Measurements from ENCODE around the gene ZNF48.

The ZNF48 gene

GRCh38 chr16:30358990-30359870, 36.0 kb upstream of the ZNF48 start:
- no peak overlapping the region for H3K4me3 ChIP-seq (ENCODE audit: low read depth, low read length)
- in situ Hi-C loops (cut with HindIII; ENCODE audit: low sequenced_read_pairs) = no loop called here
- DNase-seq (ENCODE audit: low read depth, low spot score) = no peak
- no peak for TF ChIP-seq CTCF (IDR thresholded peaks at IDR 0.05; ENCODE audit: low read depth, low read length)

GRCh38 chr16:30359871-30360170, 35.4 kb upstream of the ZNF48 start:
- DNase-seq (ENCODE audit: low read depth, low spot score) = no peak
- no peak for TF ChIP-seq CTCF (IDR thresholded peaks at IDR 0.05; ENCODE audit: low read depth, low read length)
- in situ Hi-C loops (cut with HindIII; ENCODE audit: low sequenced_read_pairs) = no loop called here

GRCh38 chr16:30361180-30361579, 34.0 kb upstream of the ZNF48 start:
- no peak overlapping the region for H3K4me3 ChIP-seq (ENCODE audit: low read depth, low read length)
- no peak for DNase-seq (ENCODE audit: low read depth, low spot score)
- in situ Hi-C loops (cut with HindIII; ENCODE audit: low sequenced_read_pairs) = no loop called here
- TF ChIP-seq CTCF (IDR thresholded peaks at IDR 0.05; ENCODE audit: low read depth, low read length) = no peak

More at GRCh38 chr16:30359871-30360170, 35.4 kb upstream of the ZNF48 start:
- H3K4me3 ChIP-seq (ENCODE audit: low read depth, low read length) = no peak overlapping the region

GRCh38 chr16:30365200-30365599, 30.0 kb upstream of the ZNF48 start:
- no peak for TF ChIP-seq CTCF (IDR thresholded peaks at IDR 0.05; ENCODE audit: low read depth, low read length)
- H3K4me3 ChIP-seq (ENCODE audit: low read depth, low read length) = no peak overlapping the region
- in situ Hi-C loops (cut with HindIII; ENCODE audit: low sequenced_read_pairs) = no loop called here
- no peak for DNase-seq (ENCODE audit: low read depth, low spot score)

GRCh38 chr16:30366511-30366910, 28.7 kb upstream of the ZNF48 start:
- no peak for TF ChIP-seq CTCF (IDR thresholded peaks at IDR 0.05; ENCODE audit: low read depth, low read length)
- in situ Hi-C loops (cut with HindIII; ENCODE audit: low sequenced_read_pairs) = no loop called here
- H3K4me3 ChIP-seq (ENCODE audit: low read depth, low read length) = no peak overlapping the region
- DNase-seq (ENCODE audit: low read depth, low spot score) = no peak

- peak overlapping the region; percentile 84 for H3K4me3 ChIP-seq (ENCODE audit: low read depth, low read length)
- TF ChIP-seq CTCF (IDR thresholded peaks at IDR 0.05; ENCODE audit: low read depth, low read length) = no peak
- DNase-seq (ENCODE audit: low read depth, low spot score) = no peak
- in situ Hi-C loops (cut with HindIII; ENCODE audit: low sequenced_read_pairs) = no loop called here
These were observed 27.7 kb upstream of the ZNF48 start for GRCh38 chr16:30367349-30368009.
